Stimulated activated CD4-positive, alpha-beta T cell treated with anti-CD3 and anti-CD28 coated beads, Interleukin-4, amount 100 ng/mL, for 48 hours (primary cell): ENCODE measurements around the gene CUL4A.
A peak's percentile ranks its signal among the peaks of the same experiment; 100 is the strongest.
"Not testable (repeated sequence)": the region's sequence is repeated elsewhere in the genome, so short reads cannot be mapped to it uniquely, and the experiment has no call there.

Experiments used
- DNase-seq, 2 donors: peaks; one replicate each; pipeline ENCODE4 v3.0.0-alpha.2; 2020; ENCODE audit warnings: low read depth in 2 of 2

Gene CUL4A

GRCh38 chr13:113209336-113209758 lies at the start of gene CUL4A:
Gene CUL4A (plus strand): TSS chr13:113209613. CDS start chr13:113209628, 15 bp downstream.
- DNase-seq: peak; percentile 69 to 74

GRCh38 chr13:113159701-113160100 lies 49.7 kb upstream of the CUL4A start:
- DNase-seq: no peak

GRCh38 chr13:113160983-113161382 lies 48.4 kb upstream of the CUL4A start:
- no peak for DNase-seq

GRCh38 chr13:113161433-113161832 lies 48.0 kb upstream of the CUL4A start:
- DNase-seq: no peak

- not testable (repeated sequence) for DNase-seq
Observed at GRCh38 chr13:113161975-113162374, 47.4 kb upstream of the CUL4A start.

- no peak for DNase-seq
Observed at GRCh38 chr13:113162783-113163685, 46.4 kb upstream of the CUL4A start.

- DNase-seq: no peak
Observed at GRCh38 chr13:113164492-113164891, 44.9 kb upstream of the CUL4A start.

- no peak for DNase-seq
Observed at GRCh38 chr13:113166266-113166665, 43.1 kb upstream of the CUL4A start.

GRCh38 chr13:113166681-113167080 lies 42.7 kb upstream of the CUL4A start:
- no peak for DNase-seq

- DNase-seq: no peak
Observed at GRCh38 chr13:113167155-113167554, 42.3 kb upstream of the CUL4A start.

GRCh38 chr13:113167575-113167974 lies 41.8 kb upstream of the CUL4A start:
- DNase-seq: no peak

GRCh38 chr13:113168211-113168610 lies 41.2 kb upstream of the CUL4A start:
- no peak for DNase-seq

- no peak for DNase-seq
Observed at GRCh38 chr13:113169277-113170272, 39.8 kb upstream of the CUL4A start.

GRCh38 chr13:113170511-113170910 lies 38.9 kb upstream of the CUL4A start:
- no peak for DNase-seq

GRCh38 chr13:113171250-113172125 lies 37.9 kb upstream of the CUL4A start:
- DNase-seq: no peak

- no peak for DNase-seq
Observed at GRCh38 chr13:113172419-113172926, 36.9 kb upstream of the CUL4A start.

- no peak for DNase-seq
Observed at GRCh38 chr13:113176280-113176679, 33.1 kb upstream of the CUL4A start.

- DNase-seq: no peak
Observed at GRCh38 chr13:113176822-113177221, 32.6 kb upstream of the CUL4A start.

GRCh38 chr13:113178070-113178895 lies 31.1 kb upstream of the CUL4A start:
- DNase-seq: no peak

GRCh38 chr13:113178896-113179167 lies 30.6 kb upstream of the CUL4A start:
- DNase-seq: no peak
